SK-N-MC (cell line): ENCODE data around the gene MR1.

ENCODE experiments used
- EZH2 ChIP-seq: fragments of 200-600 bp; sonication (generic); IDR thresholded peaks from one replicate; pipeline ENCODE4 v1.6.1; 2017; ENCODE audit warnings: antibody characterized with exemption
- FOXP2 ChIP-seq: optimal IDR thresholded peaks from 2 replicates; pipeline ENCODE3; 2011; ENCODE audit warnings: mild to moderate bottlenecking, moderate library complexity; ENCODE audit not compliant: insufficient read depth; ENCODE audit errors: extremely low read length, control extremely low read depth
- POLR2AphosphoS5 ChIP-seq: IDR thresholded peaks from 2 replicates; pipeline ENCODE4 v1.6.1; 2012; ENCODE audit warnings: mild to moderate bottlenecking, low read depth, low read length, borderline replicate concordance

- TF ChIP-seq FOXP2 (no peak), EZH2 (no peak), POLR2AphosphoS5 (no peak)
Measured at GRCh38 chr1:181013144-181013543, 20.6 kb upstream of the MR1 start.
